T-helper 2 cell treated with Interferon-gamma antibody and Interleukin-4, amounts not matched to agents 5 μg/mL and 100 μg/mL, for 36 hours (primary cell): ENCODE data around the gene LRRK1.

Source experiments
- DNase-seq: peaks from one replicate; pipeline ENCODE4 v3.0.0; 2021; ENCODE audit warnings: low spot score
- H3K27ac Mint-ChIP-seq: one replicate; pipeline ENCODE4 v1.8.0; 2021; ENCODE audit warnings: mild to moderate bottlenecking, mixed read lengths
- H3K27me3 Mint-ChIP-seq: one replicate; pipeline ENCODE4 v1.8.0; 2021; ENCODE audit warnings: low read depth, mixed read lengths
- H3K36me3 Mint-ChIP-seq: one replicate; pipeline ENCODE4 v1.8.0; 2021; ENCODE audit warnings: low read depth, mixed read lengths
- H3K4me1 Mint-ChIP-seq: one replicate; pipeline ENCODE4 v1.8.0; 2021; ENCODE audit warnings: low read depth, mixed read lengths
- H3K4me3 Mint-ChIP-seq: one replicate; pipeline ENCODE4 v1.8.0; 2022; ENCODE audit warnings: mild to moderate bottlenecking, moderate library complexity, mixed read lengths
- H3K9me3 Mint-ChIP-seq: one replicate; pipeline ENCODE4 v1.8.0; 2021; ENCODE audit warnings: mixed read lengths

The LRRK1 gene

DNA sequence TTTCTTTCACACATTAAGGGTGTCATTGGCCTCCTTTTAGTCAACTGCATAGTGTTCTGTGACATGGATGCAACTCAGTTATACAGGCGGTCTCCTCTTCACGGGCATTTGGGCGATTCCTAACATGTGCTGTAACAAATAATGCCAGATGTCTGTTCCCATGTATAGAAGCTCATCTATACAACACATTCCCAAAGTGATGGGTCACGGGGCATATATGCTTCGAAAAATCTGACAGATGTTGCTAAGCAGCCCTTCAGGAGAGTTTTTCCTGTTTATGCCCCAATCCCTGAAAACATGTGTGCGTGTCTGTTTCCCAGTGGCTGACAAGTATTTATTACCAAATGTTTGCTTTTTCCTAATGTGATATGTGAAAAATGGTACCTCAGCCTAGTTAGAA, 25.8 kb downstream of the LRRK1 start:
- no peak for DNase-seq
- Mint-ChIP-seq H3K4me1 (no peaks in the 10 kb centered on the region), H3K36me3 (no peaks in the 10 kb centered on the region), H3K27ac (no peak overlapping the region), H3K27me3 (peaks cover 9% of the 10 kb centered on the region), H3K4me3 (no peak overlapping the region), H3K9me3 (no peaks in the 10 kb centered on the region)

DNA sequence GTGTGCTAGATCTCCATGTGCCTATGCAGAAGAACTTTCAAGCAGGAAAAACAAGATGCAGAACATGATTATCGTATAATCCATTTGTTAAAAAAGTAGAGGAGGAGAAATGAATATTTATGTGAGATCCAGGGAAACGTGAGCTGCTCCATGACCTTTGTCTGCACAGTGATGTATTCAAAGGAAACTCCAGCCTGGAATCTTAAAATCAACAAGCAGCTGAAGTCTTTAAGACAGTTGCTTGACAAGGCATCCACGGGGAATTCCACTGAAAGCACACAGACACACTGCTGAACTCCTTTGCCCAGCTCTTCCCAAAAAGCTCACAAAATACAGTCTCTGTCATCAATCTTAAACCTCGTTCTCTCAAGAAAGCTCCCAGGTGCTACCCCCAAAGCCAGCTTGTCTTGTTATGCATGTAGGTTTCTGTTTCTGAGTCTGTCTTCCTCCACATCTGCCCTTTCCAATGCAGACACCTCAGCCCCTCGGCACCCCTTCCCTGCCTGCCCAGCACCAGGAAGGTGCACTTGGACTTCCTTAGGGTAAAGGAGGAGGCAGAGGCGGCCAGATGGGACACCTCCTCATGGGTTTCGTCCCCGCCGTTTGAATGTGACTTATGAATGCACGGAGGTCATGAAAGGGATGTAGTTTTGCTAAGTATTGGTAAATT, 28.7 kb downstream of the LRRK1 start:
- H3K27ac Mint-ChIP-seq = no peak overlapping the region
- H3K27me3 Mint-ChIP-seq = peaks cover 11% of the 10 kb centered on the region
- no peak overlapping the region for H3K4me3 Mint-ChIP-seq
- H3K9me3 Mint-ChIP-seq = no peaks in the 10 kb centered on the region
- no peaks in the 10 kb centered on the region for H3K36me3 Mint-ChIP-seq
- H3K4me1 Mint-ChIP-seq = no peaks in the 10 kb centered on the region
- DNase-seq = no peak

DNA sequence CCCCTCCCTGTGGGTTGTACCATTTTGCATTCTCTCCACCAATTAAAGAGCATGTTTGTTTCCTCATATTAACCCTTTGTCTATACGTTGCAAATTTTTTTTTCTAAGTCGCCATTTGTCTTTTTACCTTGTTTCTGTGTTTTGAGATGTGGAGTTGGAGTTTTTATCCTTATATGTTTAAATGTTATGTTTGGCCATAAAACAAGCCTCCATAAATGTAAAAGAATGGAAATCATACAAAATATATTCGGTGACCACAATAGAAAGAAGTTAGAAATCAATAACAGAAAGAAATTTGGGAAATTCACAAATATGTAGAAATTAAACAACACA, 29.2 kb downstream of the LRRK1 start:
- H3K9me3 Mint-ChIP-seq = no peaks in the 10 kb centered on the region
- no peak overlapping the region for H3K4me3 Mint-ChIP-seq
- DNase-seq = no peak
- peaks cover 11% of the 10 kb centered on the region for H3K27me3 Mint-ChIP-seq
- no peaks in the 10 kb centered on the region for H3K4me1 Mint-ChIP-seq
- no peak overlapping the region for H3K27ac Mint-ChIP-seq
- no peaks in the 10 kb centered on the region for H3K36me3 Mint-ChIP-seq

DNA sequence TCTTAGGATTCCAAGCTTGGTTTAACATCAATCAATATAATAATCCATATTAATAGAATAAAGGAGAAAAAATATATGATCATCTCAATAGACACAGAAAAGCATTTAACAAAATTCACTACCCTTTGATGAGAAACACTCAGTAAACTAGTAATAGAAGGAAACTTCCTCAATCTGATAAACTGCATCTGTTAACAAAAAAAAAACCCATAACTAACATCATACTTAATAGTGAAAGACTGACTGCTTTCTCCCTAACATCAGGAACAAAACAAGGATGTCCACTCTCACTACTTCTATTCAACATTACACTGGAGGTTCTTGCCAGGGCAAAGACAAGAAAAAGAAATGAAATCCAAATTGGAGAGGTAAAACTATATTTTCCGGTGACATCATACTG, 30.5 kb downstream of the LRRK1 start:
- Mint-ChIP-seq H3K4me3 (no peak overlapping the region), H3K27me3 (peaks cover 11% of the 10 kb centered on the region), H3K4me1 (no peaks in the 10 kb centered on the region), H3K27ac (no peak overlapping the region), H3K36me3 (no peaks in the 10 kb centered on the region), H3K9me3 (no peaks in the 10 kb centered on the region)
- no peak for DNase-seq

DNA sequence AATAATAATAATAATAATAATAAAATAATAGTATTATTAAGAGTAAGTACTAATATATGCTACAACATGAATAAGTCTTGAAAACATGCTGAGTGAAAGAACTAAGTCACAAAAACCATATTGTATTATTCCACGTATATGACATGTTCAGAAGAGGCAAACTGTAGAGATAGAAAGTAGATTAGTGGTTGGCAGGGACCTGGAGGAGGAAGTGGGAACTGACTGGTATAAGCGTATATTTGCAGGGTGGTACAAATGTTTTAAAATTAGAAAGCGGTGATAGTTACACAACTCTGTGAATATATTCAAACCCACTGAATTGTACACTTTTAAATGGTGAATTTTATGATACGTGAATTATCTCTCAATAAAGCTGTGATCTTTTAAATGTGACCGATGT, 32.8 kb downstream of the LRRK1 start:
- Mint-ChIP-seq H3K27ac (no peak overlapping the region), H3K36me3 (no peaks in the 10 kb centered on the region), H3K27me3 (peaks cover 24% of the 10 kb centered on the region), H3K4me3 (no peak overlapping the region), H3K4me1 (no peaks in the 10 kb centered on the region), H3K9me3 (no peaks in the 10 kb centered on the region)
- no peak for DNase-seq

DNA sequence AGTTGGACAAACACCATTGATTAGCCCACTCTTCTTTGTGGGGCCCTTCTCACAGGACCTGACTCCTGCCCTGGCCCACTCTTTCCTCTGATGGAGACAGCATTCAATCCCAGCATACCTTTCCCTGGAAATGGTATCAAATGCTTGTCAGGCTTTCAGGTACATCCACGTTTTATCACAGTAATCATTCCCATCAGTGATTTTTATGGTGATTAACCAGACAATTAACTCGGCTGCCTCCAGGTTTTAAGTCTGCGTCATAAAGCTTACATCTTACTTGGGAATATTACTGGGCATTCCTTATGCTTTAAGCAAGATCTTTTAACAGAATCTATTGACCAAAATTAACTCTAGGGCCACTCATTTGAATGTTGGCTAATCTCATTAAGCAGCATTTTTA, 33.4 kb downstream of the LRRK1 start:
- Mint-ChIP-seq H3K27me3 (peaks cover 24% of the 10 kb centered on the region), H3K27ac (no peak overlapping the region), H3K4me1 (no peaks in the 10 kb centered on the region), H3K36me3 (no peaks in the 10 kb centered on the region), H3K9me3 (no peaks in the 10 kb centered on the region), H3K4me3 (no peak overlapping the region)
- no peak for DNase-seq

DNA sequence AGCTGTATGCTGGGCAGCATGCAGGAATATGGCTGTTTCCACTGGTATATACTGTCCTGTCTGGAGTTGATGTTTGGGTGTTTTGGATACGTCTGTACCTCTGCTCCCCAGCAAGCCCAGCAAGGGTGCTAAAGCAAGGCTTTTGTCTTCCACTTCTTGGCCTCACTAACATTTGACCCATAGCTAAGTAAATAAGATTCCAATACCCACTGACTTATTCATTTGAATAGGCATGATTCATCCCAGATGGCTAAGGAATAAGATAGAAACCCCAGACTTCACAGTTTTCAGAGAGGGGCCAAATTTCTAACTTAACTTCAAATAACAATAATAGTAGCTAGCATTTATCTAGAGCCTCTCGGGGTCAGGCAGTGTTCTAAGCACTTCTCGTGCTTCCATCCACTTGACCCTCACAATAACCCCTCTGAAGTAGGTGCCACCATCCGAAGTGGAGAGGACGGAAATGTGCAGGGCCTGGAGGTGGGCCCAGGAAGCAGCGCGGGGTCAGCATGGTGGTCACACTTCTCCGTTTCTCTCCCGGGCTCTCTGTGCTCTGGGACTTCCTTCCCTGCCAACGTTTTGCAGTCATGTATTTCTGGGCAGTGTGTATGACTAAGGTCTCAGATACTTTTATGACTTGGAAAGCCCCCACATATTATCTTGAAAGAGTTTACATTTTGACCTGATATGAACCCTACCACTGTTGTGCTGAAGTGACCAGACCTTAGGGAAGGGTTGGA, 39.3 kb downstream of the LRRK1 start:
- H3K9me3 Mint-ChIP-seq = no peaks in the 10 kb centered on the region
- no peak for DNase-seq
- peaks cover 19% of the 10 kb centered on the region for H3K27me3 Mint-ChIP-seq
- H3K36me3 Mint-ChIP-seq = no peaks in the 10 kb centered on the region
- H3K4me1 Mint-ChIP-seq = no peaks in the 10 kb centered on the region
- H3K27ac Mint-ChIP-seq = no peak overlapping the region
- H3K4me3 Mint-ChIP-seq = no peak overlapping the region

DNA sequence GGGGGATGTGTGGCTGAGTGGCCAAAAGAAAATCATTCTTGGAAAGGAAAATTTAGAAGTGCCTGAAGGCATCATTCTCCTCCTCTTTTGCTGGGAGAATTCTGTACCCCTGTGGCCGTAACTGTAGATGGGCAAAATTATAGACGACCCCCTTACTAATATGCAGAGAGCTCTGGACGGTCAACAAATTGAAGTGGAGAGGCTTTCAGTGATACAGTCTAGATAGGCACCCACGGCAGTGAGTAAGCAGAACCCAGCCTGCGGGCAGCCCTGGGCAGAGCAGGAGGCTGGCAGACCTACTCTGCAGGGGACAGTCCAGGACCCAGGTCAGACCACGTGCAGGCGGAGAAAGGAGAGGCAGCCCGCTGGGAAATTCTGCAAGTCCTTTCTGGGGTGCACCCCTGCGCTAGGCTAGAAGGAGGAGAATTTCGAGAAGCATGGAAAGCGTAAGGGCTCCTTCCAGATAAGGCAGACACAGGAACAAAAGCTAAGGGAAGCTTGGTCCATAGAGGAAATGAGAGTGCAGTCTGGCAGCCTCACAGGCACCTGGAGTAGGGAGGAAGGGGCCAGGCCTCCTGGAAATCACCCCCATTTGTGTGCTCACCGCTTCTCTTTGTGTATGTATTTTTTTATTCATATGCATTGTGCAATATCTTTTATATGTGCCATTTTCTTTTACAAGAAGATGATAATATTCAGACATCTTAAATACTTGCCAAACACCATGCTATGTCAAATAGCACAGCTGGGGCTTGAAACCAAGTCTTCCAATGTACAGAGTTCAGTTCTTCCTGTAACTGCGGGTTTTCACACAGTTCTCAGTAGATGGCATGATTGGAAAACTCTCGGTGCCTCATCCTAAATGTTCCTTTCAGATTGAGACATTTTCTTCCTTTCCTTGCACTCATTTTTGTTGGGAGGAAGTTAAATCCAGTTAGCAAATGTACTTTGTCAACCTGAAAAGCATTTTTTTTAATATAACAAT, 40.2 kb downstream of the LRRK1 start:
- no peak for DNase-seq
- Mint-ChIP-seq H3K27me3 (peaks cover 19% of the 10 kb centered on the region), H3K36me3 (no peaks in the 10 kb centered on the region), H3K4me1 (no peaks in the 10 kb centered on the region), H3K4me3 (no peak overlapping the region), H3K9me3 (no peaks in the 10 kb centered on the region), H3K27ac (no peak overlapping the region)

DNA sequence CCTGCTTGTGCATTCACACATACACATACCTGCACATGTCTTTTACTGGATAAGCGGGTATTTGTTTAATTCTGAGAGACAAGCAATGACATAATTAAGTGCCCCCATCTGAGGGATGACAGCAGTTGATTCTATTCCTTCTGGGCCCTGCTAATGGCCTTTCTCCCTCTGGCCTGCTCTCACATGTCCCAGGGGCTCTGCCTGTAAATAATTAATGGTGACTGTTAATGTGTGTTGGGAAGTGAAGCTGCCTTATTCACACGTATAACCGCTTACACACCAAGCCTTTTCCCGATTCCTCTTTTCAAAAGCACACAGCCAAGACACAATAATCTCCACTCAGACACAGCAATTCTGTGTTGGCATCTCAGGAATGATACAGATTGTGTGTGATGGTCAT, 47.8 kb downstream of the LRRK1 start:
- Mint-ChIP-seq H3K27ac (no peak overlapping the region), H3K4me1 (no peaks in the 10 kb centered on the region), H3K27me3 (peaks cover 26% of the 10 kb centered on the region), H3K9me3 (no peaks in the 10 kb centered on the region), H3K36me3 (no peaks in the 10 kb centered on the region), H3K4me3 (no peak overlapping the region)
- no peak for DNase-seq

DNA sequence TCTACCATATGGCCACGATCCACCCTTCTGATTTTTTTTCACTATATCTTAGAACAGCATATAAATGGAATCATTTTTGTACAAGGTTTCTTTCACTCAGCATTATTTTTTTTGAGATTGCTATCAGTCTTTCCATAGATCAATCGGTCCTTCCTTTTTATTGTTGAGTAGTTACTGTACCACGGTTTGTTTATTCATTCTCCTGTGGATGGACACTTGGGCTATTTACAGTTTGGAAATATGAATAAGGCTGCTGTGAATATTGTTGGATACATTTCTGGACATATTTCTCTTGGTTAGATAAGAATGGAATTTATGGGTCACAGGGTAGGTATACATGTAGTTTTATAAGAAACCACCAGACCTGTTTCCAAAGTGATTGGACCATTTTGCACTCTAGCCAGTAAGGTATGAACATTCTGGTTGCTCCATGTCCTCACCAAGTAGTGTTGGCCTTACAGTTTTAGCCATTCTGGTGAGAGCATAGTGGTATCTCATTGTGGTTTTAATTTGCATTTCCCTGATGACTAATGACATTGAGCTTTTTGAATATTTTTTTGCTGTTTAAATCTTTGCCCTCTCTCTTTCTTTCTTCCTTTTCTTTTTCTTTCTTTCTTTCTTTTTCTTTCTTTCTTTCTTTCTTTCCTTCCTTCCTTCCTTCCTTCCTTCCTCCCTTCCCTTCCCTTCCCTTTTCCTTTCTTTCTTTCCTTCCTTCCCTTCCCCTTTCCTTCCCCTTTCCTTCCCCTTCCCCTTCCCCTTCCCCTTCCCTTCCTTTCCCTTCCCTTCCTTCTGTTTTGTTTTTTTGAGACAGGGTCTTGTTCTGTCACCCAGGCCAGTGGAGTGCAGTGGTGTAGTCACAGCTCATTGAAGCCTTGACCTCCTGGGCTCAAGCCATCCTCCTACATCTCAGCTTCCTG, 49.2 kb downstream of the LRRK1 start:
- no peak for DNase-seq
- no peak overlapping the region for H3K27ac Mint-ChIP-seq
- no peaks in the 10 kb centered on the region for H3K36me3 Mint-ChIP-seq
- H3K9me3 Mint-ChIP-seq = no peaks in the 10 kb centered on the region
- no peak overlapping the region for H3K4me3 Mint-ChIP-seq
- H3K27me3 Mint-ChIP-seq = peaks cover 34% of the 10 kb centered on the region
- no peaks in the 10 kb centered on the region for H3K4me1 Mint-ChIP-seq

DNA sequence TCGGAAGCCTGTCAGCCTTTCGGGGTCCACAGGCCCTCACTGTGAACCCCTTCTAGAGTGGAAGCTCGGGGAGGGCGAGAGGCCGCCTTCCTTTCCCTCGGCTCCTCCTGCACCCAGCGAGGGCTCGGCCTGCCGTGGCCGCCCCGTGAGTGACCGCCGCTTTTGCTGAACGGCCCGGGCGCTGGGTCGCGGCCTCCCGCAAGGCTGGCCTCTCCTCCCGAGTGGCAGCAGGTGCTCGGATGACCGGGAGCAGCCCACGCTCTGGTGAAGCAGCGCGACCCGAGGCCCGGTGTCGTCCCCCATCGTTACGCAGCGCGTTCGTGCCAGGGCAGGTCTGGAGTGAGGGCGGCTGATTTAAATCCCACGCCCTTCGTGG, 53.8 kb downstream of the LRRK1 start:
- no peaks in the 10 kb centered on the region for H3K4me1 Mint-ChIP-seq
- DNase-seq = no peak
- no peak overlapping the region for H3K4me3 Mint-ChIP-seq
- no peaks in the 10 kb centered on the region for H3K36me3 Mint-ChIP-seq
- no peaks in the 10 kb centered on the region for H3K9me3 Mint-ChIP-seq
- H3K27me3 Mint-ChIP-seq = peaks cover 64% of the 10 kb centered on the region
- no peak overlapping the region for H3K27ac Mint-ChIP-seq

DNA sequence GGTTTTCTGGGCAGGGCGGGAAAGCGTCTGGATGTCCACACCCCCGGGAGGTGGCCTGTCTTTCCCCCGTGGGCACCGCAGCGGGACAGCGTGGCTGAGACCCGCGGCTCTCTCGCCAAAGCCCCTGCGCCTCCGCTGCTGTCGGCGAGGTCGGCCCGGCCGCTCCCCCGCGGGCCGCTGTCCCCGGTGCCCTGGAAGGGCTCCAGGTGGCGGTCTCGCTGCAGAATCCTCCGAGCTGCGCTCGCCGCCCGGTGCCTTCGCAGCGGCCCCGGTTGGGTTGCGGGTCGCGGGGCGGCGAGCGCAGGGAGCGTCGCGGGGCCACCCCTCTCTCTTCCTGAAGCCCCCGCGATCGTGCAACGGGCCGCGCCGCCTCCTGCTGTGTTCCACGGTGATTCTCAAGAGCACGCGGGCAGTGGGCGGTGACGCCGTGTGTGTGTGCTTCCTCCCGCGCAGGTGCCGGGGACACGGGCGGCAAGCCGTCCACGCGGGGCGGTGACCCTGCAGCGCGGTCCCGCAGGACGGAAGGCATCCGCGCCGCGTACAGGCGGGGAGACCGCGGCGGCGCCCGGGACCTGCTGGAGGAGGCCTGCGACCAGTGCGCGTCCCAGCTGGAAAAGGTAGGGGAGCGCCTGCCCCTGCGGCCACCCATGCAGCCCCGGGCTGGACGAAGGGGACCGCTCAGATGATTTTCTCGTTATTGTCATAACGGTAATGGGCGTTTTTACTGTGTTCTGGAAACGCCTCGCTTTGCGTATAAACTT, 54.4 kb downstream of the LRRK1 start:
- Mint-ChIP-seq H3K27me3 (peaks cover 68% of the 10 kb centered on the region), H3K36me3 (no peaks in the 10 kb centered on the region), H3K4me1 (no peaks in the 10 kb centered on the region), H3K27ac (no peak overlapping the region), H3K4me3 (no peak overlapping the region), H3K9me3 (no peaks in the 10 kb centered on the region)
- DNase-seq = no peak

DNA sequence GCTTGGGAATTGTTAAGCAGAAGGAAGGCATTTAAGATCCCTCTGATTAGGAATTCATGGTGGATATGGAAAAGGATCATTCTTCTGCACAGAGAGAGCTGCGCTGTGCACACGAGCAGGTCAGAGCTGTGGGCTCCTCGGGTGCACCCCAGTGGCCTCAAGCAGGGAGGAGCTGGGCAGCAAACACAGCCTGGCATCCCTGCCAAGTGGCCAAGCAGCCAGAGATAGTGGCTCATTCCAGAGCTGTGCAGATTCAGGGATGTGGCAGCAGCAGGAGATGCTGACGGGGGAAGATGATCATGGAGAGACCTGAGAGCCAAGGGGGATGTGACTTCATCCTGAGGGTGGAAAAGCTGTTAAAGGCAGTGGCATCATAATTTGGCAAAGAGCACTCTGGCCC, 55.9 kb downstream of the LRRK1 start:
- DNase-seq = no peak
- no peaks in the 10 kb centered on the region for H3K36me3 Mint-ChIP-seq

More for the DNA sequence above, 55.9 kb downstream of the LRRK1 start:
- no peak overlapping the region for H3K27ac Mint-ChIP-seq
- H3K27me3 Mint-ChIP-seq = peaks cover 65% of the 10 kb centered on the region
- no peaks in the 10 kb centered on the region for H3K4me1 Mint-ChIP-seq
- no peaks in the 10 kb centered on the region for H3K9me3 Mint-ChIP-seq
- no peak overlapping the region for H3K4me3 Mint-ChIP-seq
